CD4-positive, alpha-beta T cell treated with Interferon gamma for 1 hour (primary cell): ENCODE data around the gene TUBGCP3.
"Not testable (repeated sequence)": the region's sequence is repeated elsewhere in the genome, so short reads cannot be mapped to it uniquely, and the experiment has no call there.

Experiments
- DNase-seq: peaks from one replicate; pipeline ENCODE4 v3.0.0-alpha.2; 2020

The TUBGCP3 gene

GRCh38 chr13:112574834-112575613, 12.9 kb downstream of the TUBGCP3 start:
- no peak for DNase-seq

GRCh38 chr13:112574416-112574815, 13.5 kb downstream of the TUBGCP3 start:
- no peak for DNase-seq

- no peak for DNase-seq
These were observed 14.2 kb downstream of the TUBGCP3 start for GRCh38 chr13:112573710-112574109.

GRCh38 chr13:112572366-112572765, 15.6 kb downstream of the TUBGCP3 start:
- DNase-seq = no peak

- DNase-seq = no peak
These were observed 18.1 kb downstream of the TUBGCP3 start for GRCh38 chr13:112569821-112570220.

- no peak for DNase-seq
These were observed 20.6 kb downstream of the TUBGCP3 start for GRCh38 chr13:112567161-112567862.

- DNase-seq = no peak
These were observed 25.1 kb downstream of the TUBGCP3 start for GRCh38 chr13:112562786-112563383.

- no peak for DNase-seq
These were observed 25.7 kb downstream of the TUBGCP3 start for GRCh38 chr13:112562254-112562653.

- no peak for DNase-seq
These were observed 26.5 kb downstream of the TUBGCP3 start for GRCh38 chr13:112561478-112561877.

- no peak for DNase-seq
These were observed 29.1 kb downstream of the TUBGCP3 start for GRCh38 chr13:112558696-112559418.

GRCh38 chr13:112556600-112556999, 31.4 kb downstream of the TUBGCP3 start:
- no peak for DNase-seq

- no peak for DNase-seq
These were observed 33.6 kb downstream of the TUBGCP3 start for GRCh38 chr13:112554214-112554850.

- DNase-seq = not testable (repeated sequence)
These were observed 39.0 kb downstream of the TUBGCP3 start for GRCh38 chr13:112548975-112549374.

GRCh38 chr13:112545856-112546255, 42.1 kb downstream of the TUBGCP3 start:
- no peak for DNase-seq

- no peak for DNase-seq
These were observed 54.9 kb downstream of the TUBGCP3 start for GRCh38 chr13:112532837-112533745.

- no peak for DNase-seq
These were observed 56.6 kb downstream of the TUBGCP3 start for GRCh38 chr13:112531263-112531794.

GRCh38 chr13:112530861-112531260, 57.1 kb downstream of the TUBGCP3 start:
- no peak for DNase-seq

- no peak for DNase-seq
These were observed 58.7 kb downstream of the TUBGCP3 start for GRCh38 chr13:112529216-112529615.

- DNase-seq = no peak
These were observed 61.7 kb downstream of the TUBGCP3 start for GRCh38 chr13:112526146-112526853.

- no peak for DNase-seq
These were observed 62.5 kb downstream of the TUBGCP3 start for GRCh38 chr13:112525356-112525945.
